K562 (cell line): ENCODE measurements around the gene SLC44A5. TPM values are rescaled to one million over a fixed set of nuclear protein-coding genes. Genes with fewer than 3 reads are reported as not detected.

ENCODE experiments used
- ATAC-seq: fragments of 200-7000 bp; cut with Tn5 transposase; 3 replicates; pipeline ENCODE4 v1.9.1; 2020; ENCODE audit warnings: moderate library complexity
- BruUV-seq: library from RNA; stranded (reverse); fragments of 400-500 nt; replicated peaks from 2 replicates; lab custom pipeline; 2021; lab: Mats Ljungman, UMichigan
- CTCF ChIA-PET: fragments of 300-600 bp; formaldehyde crosslinking; extraction: SDS; loops from one replicate; lab custom pipeline; 2021; ENCODE audit warnings: low intra/inter-chr PET ratio; lab: Yijun Ruan, JAX
- POLR2A ChIA-PET: fragments of 300-600, 350-650 bp; sonication (Branson Sonifier 250); formaldehyde crosslinking; extraction: SDS; loops from one replicate; lab custom pipeline; 2021; ENCODE audit warnings: antibody characterized with exemption, inconsistent platforms; lab: Yijun Ruan, JAX
- DNase-seq, 4 experiments: peaks; one replicate each; pipeline versions ENCODE4 v3.0.0 to v3.0.0-alpha.2; 2011 to 2018; ENCODE audit warnings: low spot score in 3 of 4, mixed read lengths in 3 of 4; ENCODE audit errors: extremely low read depth in 1 of 4
- FAIRE-seq: peaks from 2 replicates; lab custom pipeline; 2011; peaks lifted over from hg19 to GRCh38; lab: Jason Lieb, UNC
- H2AFZ ChIP-seq: 2 replicates; pipeline ENCODE4 v1.6.0; 2011; ENCODE audit warnings: low read depth, low read length, control low read depth, inconsistent platforms
- H3K27ac ChIP-seq: fragments of 200-600 bp; 3 replicates; pipeline ENCODE4 v1.8.0; 2011; ENCODE audit warnings: low read depth, mild to moderate bottlenecking, control low read depth, inconsistent platforms, low read length, moderate library complexity, mixed read lengths; ENCODE audit errors: extremely low read depth
- H3K27me3 ChIP-seq, 2 experiments: fragments of 300-600 bp in 1 of 2; 2 replicates in 1 of 2; 3 replicates in 1 of 2; pipeline versions ENCODE4 v1.6.0 to v1.8.0; 2011; ENCODE audit warnings: inconsistent platforms in 2 of 2, low read length in 2 of 2, mild to moderate bottlenecking in 1 of 2, mixed read lengths in 1 of 2, moderate library complexity in 1 of 2; ENCODE audit not compliant: control insufficient read depth in 2 of 2, insufficient read depth in 2 of 2
- H3K36me3 ChIP-seq: fragments of 300-600 bp; 3 replicates; pipeline ENCODE4 v1.8.0; 2011; ENCODE audit warnings: mild to moderate bottlenecking, low read length, inconsistent platforms; ENCODE audit not compliant: control insufficient read depth, insufficient read depth
- H3K4me1 ChIP-seq, 2 experiments: fragments of 200-600 bp in 1 of 2; replicated peaks in 1 of 2; 2 replicates in 1 of 2; 3 replicates in 1 of 2; pipeline versions ENCODE4 v1.5.1 to v1.8.0; 2011; ENCODE audit warnings: inconsistent platforms in 2 of 2, low read length in 2 of 2, mild to moderate bottlenecking in 1 of 2, mixed read lengths in 1 of 2, moderate library complexity in 1 of 2; ENCODE audit not compliant: control insufficient read depth in 2 of 2, insufficient read depth in 2 of 2
- H3K4me2 ChIP-seq: 2 replicates; pipeline ENCODE4 v1.6.1; 2011; ENCODE audit warnings: low read length, control low read depth, inconsistent platforms, mixed read lengths; ENCODE audit not compliant: insufficient read depth
- H3K4me3 ChIP-seq: fragments of 200-600 bp; sonication (generic), shearing (Covaris generic); 2 replicates; pipeline ENCODE4 v1.5.1; 2016; ENCODE audit warnings: control low read depth, inconsistent platforms
- H3K79me2 ChIP-seq: fragments of 200-600 bp; 3 replicates; pipeline ENCODE4 v1.8.0; 2011; ENCODE audit warnings: low read length, inconsistent platforms; ENCODE audit not compliant: control insufficient read depth, insufficient read depth
- H3K9ac ChIP-seq, 2 experiments: 2 replicates each; pipeline versions ENCODE4 v1.6.0 to v1.6.1; 2011; ENCODE audit warnings: low read depth in 2 of 2, low read length in 2 of 2, control low read depth in 1 of 2, inconsistent platforms in 1 of 2, mild to moderate bottlenecking in 1 of 2, mixed read lengths in 1 of 2; ENCODE audit not compliant: insufficient read depth in 1 of 2
- H3K9me1 ChIP-seq: one replicate; pipeline ENCODE4 v1.6.0; 2011; ENCODE audit warnings: inconsistent platforms, mild to moderate bottlenecking, low read length, moderate library complexity; ENCODE audit not compliant: control insufficient read depth, insufficient read depth
- H3K9me3 ChIP-seq: replicated peaks from 2 replicates; pipeline ENCODE4 v1.5.1; 2011; ENCODE audit warnings: low read depth, low read length, inconsistent platforms; ENCODE audit not compliant: control insufficient read depth, insufficient read depth
- H4K20me1 ChIP-seq: replicated peaks from 2 replicates; pipeline ENCODE4 v1.6.1; 2011; ENCODE audit warnings: low read length, inconsistent platforms, mixed read lengths; ENCODE audit not compliant: control insufficient read depth, insufficient read depth
- LARP7 ChIP-seq: fragments of 450-650 bp; IDR thresholded peaks from 2 replicates; pipeline ENCODE4 v1.6.1; 2016
- MEIS2 ChIP-seq: fragments of 450-650 bp; IDR thresholded peaks from 2 replicates; pipeline ENCODE4 v1.6.1; 2014; ENCODE audit warnings: mild to moderate bottlenecking; ENCODE audit not compliant: partially characterized antibody
- MGA ChIP-seq: fragments of 450-650 bp; IDR thresholded peaks from 2 replicates; pipeline ENCODE4 v1.6.1; 2016; ENCODE audit warnings: mild to moderate bottlenecking, moderate library complexity
- RBBP5 ChIP-seq: fragments of 200-600 bp; sonication (generic); IDR thresholded peaks from 2 replicates; pipeline ENCODE4 v1.6.1; 2012; ENCODE audit warnings: borderline replicate concordance, mild to moderate bottlenecking, low read length, control low read depth, inconsistent platforms; ENCODE audit not compliant: insufficient read depth, poor library complexity, severe bottlenecking
- SIRT6 ChIP-seq: IDR thresholded peaks from one replicate; pipeline ENCODE4 v1.6.1; 2012; ENCODE audit warnings: low read depth, mild to moderate bottlenecking, control low read depth, inconsistent platforms, low read length, moderate library complexity
- TCF7L2 ChIP-seq: fragments of 150-350 bp; IDR thresholded peaks from 2 replicates; pipeline ENCODE4 v1.6.1; 2016; ENCODE audit warnings: low read depth, mild to moderate bottlenecking, low read length, moderate library complexity
- ZNF354B ChIP-seq: fragments of 250-450 bp; sonication (Bioruptor Pico); IDR thresholded peaks from 2 replicates; pipeline ENCODE4 v1.4.0; 2020
- WGBS: fragments of 100-300 bp; shearing (Covaris generic); methylation state at CpG from one replicate; pipeline ENCODE4 v1.1.6; 2016; ENCODE audit warnings: low coverage, mixed read lengths; ENCODE audit not compliant: insufficient coverage; ENCODE audit errors: missing lambda C conversion rate; 5-methylcytosine and 5-hydroxymethylcytosine counted together
- in situ Hi-C: fragments of 300-500 bp; cut with MboI; formaldehyde crosslinking; loops from 4 replicates; pipeline ENCODE4 v1.15.0; 2018; ENCODE audit warnings: inconsistent platforms, mixed read lengths
- intact Hi-C: fragments of 100-400 bp; cut with micrococcal nuclease; formaldehyde crosslinking; loops from 2 replicates; pipeline ENCODE4 v1.14.2; 2022
- polyA plus RNA-seq, 8 experiments: library from polyadenylated mRNA; depleted of rRNA in 4 of 8; stranded (reverse) in 5 of 8; unstranded in 3 of 8; fragments of >200 nt; fragmentation: Nextera tagmentation in 2 of 8; fragmentation: Illumina TruSeq in 1 of 8; extraction: Ambion mirVana in 2 of 8; extraction: Trizol in 1 of 8; gene quantifications; 2 replicates each; pipeline versions ENCODE4 v1.2.1 to v1.2.3, GENCODE V29; 2011 to 2014; ENCODE audit warnings: inconsistent platforms in 1 of 8, missing spikeins in 1 of 8
- total RNA-seq, 7 experiments: library from RNA; depleted of rRNA in 6 of 7; stranded (reverse); fragments of >200 nt in 6 of 7; fragmentation: Illumina TruSeq in 2 of 7; extraction: Trizol in 2 of 7; gene quantifications; 2 replicates each; pipeline versions ENCODE4 v1.2.1 to v1.2.3, GENCODE V29; 2011 to 2021; ENCODE audit warnings: low replicate concordance in 1 of 7

SLC44A5 gene
- total and polyA plus RNA-seq, 9 of the 15 experiments (the other 6 are each of a cell fraction or from before 2014, with no cell fraction given) = 1.2 to 10.1 (median 3.2) TPM

GRCh38 chr1:75338616-75339483 lies 272.1 kb downstream of the SLC44A5 start:
- H3K4me1 ChIP-seq = peaks cover 0 to 7% of the 10 kb centered on the region in 2 experiments; a peak in 2 of 5 replicates
- FAIRE-seq (no peak), DNase-seq (no peak), ATAC-seq (no peak)
- no peaks in the 10 kb centered on the region for H3K36me3 ChIP-seq
- intact Hi-C loops (no loop called here), in situ Hi-C loops (no loop called here)
- ChIA-PET CTCF (no interaction called here), POLR2A (interaction anchor here (0.6 to 1.6 kb wide), 3 partner anchors 15 to 20 kb away, joined by 3 to 4 read pairs (median 3); no protein-coding TSS in a partner anchor)
- no peak overlapping the region for H2AFZ ChIP-seq
- no peaks in the 10 kb centered on the region for H3K79me2 ChIP-seq
- H3K4me3 ChIP-seq = no peak overlapping the region
- WGBS = 39% methylated on average over 6 of the region's 6 CpGs
- BruUV-seq = no TSS peak
- no peak overlapping the region for H3K4me2 ChIP-seq
- no peaks in the 10 kb centered on the region for H3K9me1 ChIP-seq
- H4K20me1 ChIP-seq = no peaks in the 10 kb centered on the region
- no peak overlapping the region for H3K9ac ChIP-seq
- H3K9me3 ChIP-seq = no peaks in the 10 kb centered on the region
- no peaks in the 10 kb centered on the region for H3K27me3 ChIP-seq
- no peak overlapping the region for H3K27ac ChIP-seq
- no peak for TF ChIP-seq LARP7
- TF ChIP-seq RBBP5 = no peak
- no peak for TF ChIP-seq TCF7L2
- no peak for TF ChIP-seq MGA
- no peak for TF ChIP-seq ZNF354B (CRISPR knock-in tag)
- no peak for TF ChIP-seq SIRT6
- peak; percentile 54 for TF ChIP-seq MEIS2
